H1 (cell line): ENCODE measurements around the gene SH3RF2. TPM values are rescaled to one million over a fixed set of nuclear protein-coding genes. Genes with fewer than 3 reads are reported as not detected.
A peak's percentile ranks its signal among the peaks of the same experiment; 100 is the strongest.

Source experiments
- CTCF ChIA-PET: fragments of 300-600 bp; sonication (Branson Sonifier 250); formaldehyde crosslinking; loops from one replicate; lab custom pipeline; 2021; ENCODE audit not compliant: partially characterized antibody; lab: Charles Lee
- POLR2A ChIA-PET: fragments of 300-600 bp; sonication (Branson Sonifier 250); formaldehyde crosslinking; loops from one replicate; lab custom pipeline; 2021; ENCODE audit warnings: inconsistent platforms; ENCODE audit not compliant: partially characterized antibody; lab: Charles Lee
- DNase-seq, 2 experiments: peaks; one replicate each; pipeline versions ENCODE4 v3.0.0 to v3.0.0-alpha.2; 2010 to 2022; ENCODE audit warnings: low spot score in 2 of 2, low read depth in 1 of 2, mixed read lengths in 1 of 2
- FAIRE-seq: peaks from 2 replicates; lab custom pipeline; 2011; peaks lifted over from hg19 to GRCh38; lab: Jason Lieb, UNC
- H2AFZ ChIP-seq: 2 replicates; pipeline ENCODE4 v1.8.1; 2012; ENCODE audit warnings: low read length, inconsistent platforms
- H2AK5ac ChIP-seq: 2 replicates; pipeline ENCODE4 v1.6.1; 2013; ENCODE audit warnings: low read depth, low read length
- H2BK120ac ChIP-seq: replicated peaks from 2 replicates; pipeline ENCODE3; 2013; ENCODE audit warnings: low read depth, low read length, inconsistent platforms
- H2BK12ac ChIP-seq: 2 replicates; pipeline ENCODE4 v1.6.1; 2013; ENCODE audit warnings: low read depth, low read length
- H2BK15ac ChIP-seq: 2 replicates; pipeline ENCODE4 v1.6.1; 2013; ENCODE audit warnings: low read length
- H2BK20ac ChIP-seq: 2 replicates; pipeline ENCODE4 v1.6.1; 2013; ENCODE audit warnings: low read length
- H2BK5ac ChIP-seq: 2 replicates; pipeline ENCODE4 v1.6.1; 2013; ENCODE audit warnings: low read depth, low read length
- H3K14ac ChIP-seq: 2 replicates; pipeline ENCODE4 v1.6.1; 2013; ENCODE audit warnings: inconsistent platforms; ENCODE audit not compliant: insufficient read length
- H3K18ac ChIP-seq: 2 replicates; pipeline ENCODE4 v1.6.1; 2013; ENCODE audit warnings: low read length; ENCODE audit errors: extremely low read depth
- H3K23ac ChIP-seq: 2 replicates; pipeline ENCODE4 v1.6.1; 2013; ENCODE audit warnings: inconsistent platforms; ENCODE audit not compliant: insufficient read length
- H3K23me2 ChIP-seq: 2 replicates; pipeline ENCODE4 v1.6.1; 2013; ENCODE audit warnings: low read depth, low read length
- H3K27ac ChIP-seq: 2 replicates; pipeline ENCODE4 v1.6.1; 2011; ENCODE audit warnings: low read depth, low read length, inconsistent platforms
- H3K27me3 ChIP-seq, 4 experiments: replicated peaks in 1 of 4; 1 replicate in 1 of 4; 2 replicates in 3 of 4; pipeline versions ENCODE4 v1.6.1 to v1.8.1; 2011 to 2013; ENCODE audit warnings: low read length in 3 of 4, mild to moderate bottlenecking in 3 of 4, inconsistent platforms in 2 of 4, mixed read lengths in 2 of 4, moderate library complexity in 1 of 4; ENCODE audit not compliant: control insufficient read depth in 3 of 4, insufficient read depth in 3 of 4; ENCODE audit errors: extremely low read depth in 1 of 4
- H3K36me3 ChIP-seq, 4 experiments: 2 replicates each; pipeline versions ENCODE4 v1.6.1 to v1.8.1; 2011 to 2013; ENCODE audit warnings: mild to moderate bottlenecking in 4 of 4, low read length in 3 of 4, moderate library complexity in 2 of 4, control low read depth in 1 of 4, inconsistent platforms in 1 of 4; ENCODE audit not compliant: insufficient read depth in 4 of 4, control insufficient read depth in 2 of 4
- H3K4ac ChIP-seq: replicated peaks from 2 replicates; pipeline ENCODE3; 2013; ENCODE audit warnings: low read length, low read depth, mixed read lengths, inconsistent platforms; ENCODE audit not compliant: insufficient read length
- H3K4me1 ChIP-seq, 4 experiments: replicated peaks in 1 of 4; 1 replicate in 1 of 4; 2 replicates in 3 of 4; pipeline versions ENCODE4 v1.6.1 to v1.8.1; 2011 to 2013; ENCODE audit warnings: low read length in 3 of 4, inconsistent platforms in 2 of 4, mixed read lengths in 1 of 4; ENCODE audit not compliant: insufficient read depth in 4 of 4, control insufficient read depth in 3 of 4
- H3K4me2 ChIP-seq, 2 experiments: 2 replicates each; pipeline versions ENCODE4 v1.6.1 to v1.8.1; 2011 to 2013; ENCODE audit warnings: low read depth in 2 of 2, low read length in 2 of 2, control low read depth in 1 of 2, inconsistent platforms in 1 of 2, mild to moderate bottlenecking in 1 of 2; ENCODE audit not compliant: insufficient read depth in 1 of 2
- H3K4me3 ChIP-seq, 4 experiments: fragments of 200-600, 300-600 bp in 1 of 4; sonication (generic), shearing (Covaris generic), sonication (Bioruptor Twin) in 1 of 4; 2 replicates each; pipeline versions ENCODE4 v1.5.1 to v1.8.1; 2011 to 2016; ENCODE audit warnings: low read length in 4 of 4, low read depth in 3 of 4, control low read depth in 2 of 4, inconsistent platforms in 2 of 4, mild to moderate bottlenecking in 2 of 4, mixed read lengths in 1 of 4, moderate library complexity in 1 of 4; ENCODE audit not compliant: insufficient read depth in 2 of 4; ENCODE audit errors: extremely low read depth in 1 of 4
- H3K56ac ChIP-seq: replicated peaks from 2 replicates; pipeline ENCODE3; 2013; ENCODE audit warnings: low read depth, mild to moderate bottlenecking, mixed read lengths, low read length, inconsistent platforms; ENCODE audit not compliant: insufficient read length
- H3K79me1 ChIP-seq: 2 replicates; pipeline ENCODE4 v1.6.1; 2013; ENCODE audit warnings: low read depth, low read length, control low read depth
- H3K79me2 ChIP-seq, 2 experiments: 2 replicates each; pipeline versions ENCODE4 v1.6.1 to v1.8.1; 2012 to 2013; ENCODE audit warnings: low read length in 2 of 2, mild to moderate bottlenecking in 2 of 2, inconsistent platforms in 1 of 2; ENCODE audit not compliant: insufficient read depth in 2 of 2, control insufficient read depth in 1 of 2
- H3K9ac ChIP-seq, 4 experiments: replicated peaks in 1 of 4; 1 replicate in 1 of 4; 2 replicates in 3 of 4; pipeline versions ENCODE4 v1.6.1 to v1.8.1; 2011 to 2013; ENCODE audit warnings: low read depth in 3 of 4, low read length in 3 of 4, control low read depth in 2 of 4, mild to moderate bottlenecking in 2 of 4, moderate library complexity in 2 of 4, inconsistent platforms in 1 of 4; ENCODE audit errors: extremely low read depth in 1 of 4
- H3K9me3 ChIP-seq, 2 experiments: 2 replicates each; pipeline versions ENCODE4 v1.6.1 to v1.8.1; 2012 to 2013; ENCODE audit warnings: mild to moderate bottlenecking in 2 of 2, moderate library complexity in 2 of 2, control low read depth in 1 of 2, inconsistent platforms in 1 of 2, low read depth in 1 of 2, low read length in 1 of 2, mixed read lengths in 1 of 2; ENCODE audit not compliant: insufficient read depth in 2 of 2
- H4K20me1 ChIP-seq, 2 experiments: replicated peaks in 1 of 2; 2 replicates each; pipeline versions ENCODE3 to v1.8.1; 2011 to 2013; ENCODE audit warnings: inconsistent platforms in 2 of 2, low read length in 2 of 2, mild to moderate bottlenecking in 1 of 2; ENCODE audit not compliant: insufficient read depth in 2 of 2, control insufficient read depth in 1 of 2
- H4K5ac ChIP-seq: 2 replicates; pipeline ENCODE4 v1.6.1; 2013; ENCODE audit warnings: low read length, low read depth, mixed read lengths, inconsistent platforms; ENCODE audit not compliant: insufficient read length
- H4K8ac ChIP-seq: 2 replicates; pipeline ENCODE4 v1.8.0; 2013; ENCODE audit warnings: mild to moderate bottlenecking, moderate library complexity, low read length, inconsistent platforms; ENCODE audit not compliant: insufficient read depth; ENCODE audit errors: extremely low read depth
- H4K91ac ChIP-seq: replicated peaks from 2 replicates; pipeline ENCODE3; 2013; ENCODE audit warnings: low read length, mixed read lengths, inconsistent platforms; ENCODE audit not compliant: insufficient read length
- CTBP2 ChIP-seq: IDR thresholded peaks from 2 replicates; pipeline ENCODE4 v1.7.0; 2011; ENCODE audit warnings: borderline replicate concordance, mild to moderate bottlenecking, moderate library complexity, mixed read lengths, low read length; ENCODE audit not compliant: insufficient read depth, insufficient read length
- CTCF ChIP-seq, 3 experiments: IDR thresholded peaks; 1 replicate in 2 of 3; 2 replicates in 1 of 3; pipeline versions ENCODE4 v1.5.1 to v1.6.1; 2011; ENCODE audit warnings: low read length in 3 of 3, mild to moderate bottlenecking in 3 of 3, inconsistent platforms in 2 of 3, low read depth in 1 of 3, moderate library complexity in 1 of 3; ENCODE audit not compliant: insufficient read depth in 1 of 3; ENCODE audit errors: control extremely low read depth in 1 of 3
- EP300 ChIP-seq, 2 experiments: IDR thresholded peaks; 1 replicate in 1 of 2; 2 replicates in 1 of 2; pipeline ENCODE4 v1.6.1; 2011 to 2012; ENCODE audit warnings: low read depth in 2 of 2, low read length in 2 of 2, mild to moderate bottlenecking in 2 of 2, borderline replicate concordance in 1 of 2, inconsistent platforms in 1 of 2, moderate library complexity in 1 of 2
- HDAC2 ChIP-seq, 2 experiments: fragments of 300-600 bp in 1 of 2; sonication (generic) in 1 of 2; IDR thresholded peaks; 2 replicates each; pipeline ENCODE4 v1.6.1; 2011 to 2012; ENCODE audit warnings: low read depth in 2 of 2, low read length in 2 of 2, mild to moderate bottlenecking in 2 of 2, moderate library complexity in 2 of 2, borderline replicate concordance in 1 of 2, inconsistent platforms in 1 of 2
- NRF1 ChIP-seq: IDR thresholded peaks from 2 replicates; pipeline ENCODE4 v1.6.1; 2011; ENCODE audit warnings: mild to moderate bottlenecking, low read depth, low read length, improper control_type of control experiment
- RFX5 ChIP-seq: IDR thresholded peaks from 2 replicates; pipeline ENCODE4 v1.6.1; 2011; ENCODE audit warnings: low read depth, low read length, improper control_type of control experiment, borderline replicate concordance
- RNF2 ChIP-seq: fragments of 200-900, 300-1000 bp; sonication (generic); IDR thresholded peaks from 2 replicates; pipeline ENCODE4 v1.7.1; 2016; ENCODE audit warnings: borderline replicate concordance, low read depth, mild to moderate bottlenecking, antibody characterized with exemption, low read length; ENCODE audit not compliant: poor library complexity, severe bottlenecking; ENCODE audit errors: missing control alignments
- SIX5 ChIP-seq: IDR thresholded peaks from 2 replicates; pipeline ENCODE4 v1.6.1; 2011; ENCODE audit warnings: mild to moderate bottlenecking, low read depth, low read length
- SP2 ChIP-seq: IDR thresholded peaks from 2 replicates; pipeline ENCODE4 v1.6.1; 2012; ENCODE audit warnings: mild to moderate bottlenecking, low read length, inconsistent platforms
- ZNF274 ChIP-seq: IDR thresholded peaks from 2 replicates; pipeline ENCODE4 v1.7.0; 2012; ENCODE audit warnings: low read length, borderline replicate concordance; ENCODE audit errors: extremely low read depth
- WGBS, 2 experiments: shearing (Covaris generic) in 1 of 2; methylation state at CpG; one replicate each; pipeline versions ENCODE4 v1.1.6 to v1.1.7; 2013 to 2015; ENCODE audit warnings: low lambda C conversion rate in 2 of 2, mixed read lengths in 2 of 2, inconsistent platforms in 1 of 2, low coverage in 1 of 2, missing lambda C conversion rate in 1 of 2; ENCODE audit not compliant: insufficient replicate concordance in 2 of 2, insufficient coverage in 1 of 2, insufficient read length in 1 of 2; ENCODE audit errors: extremely low coverage in 1 of 2, missing lambda C conversion rate in 1 of 2; 5-methylcytosine and 5-hydroxymethylcytosine counted together
- polyA plus RNA-seq, 7 experiments: library from polyadenylated mRNA; depleted of rRNA in 3 of 7; stranded (reverse) in 5 of 7; unstranded in 2 of 7; fragments of >200 nt in 5 of 7; fragments of 200-250 nt in 2 of 7; gene quantifications; 1 replicate in 5 of 7; 2 replicates in 1 of 7; 4 replicates in 1 of 7; pipeline versions ENCODE4 v1.2.1 to v1.2.3, GENCODE V29; 2011 to 2013; ENCODE audit warnings: missing spikeins in 2 of 7, mixed read lengths in 2 of 7
- total RNA-seq: library from RNA; stranded (reverse); fragmentation: NEBNext Ultra II Directional; extraction: Animal tissue kit (Norgen Biotek cat#: 25700); gene quantifications from 2 replicates; pipeline ENCODE4 v1.2.1, GENCODE V29; 2021

Gene SH3RF2
- total and polyA plus RNA-seq, 2 of the 8 experiments (the other 6 are each of a cell fraction or from before 2014, with no cell fraction given): 0.80 to 0.95 TPM

GRCh38 chr5:146007270-146007669, 70.9 kb downstream of the SH3RF2 start:
- ChIA-PET POLR2A (interaction anchor here (1.6 kb wide), 1 partner anchor 19 kb away, joined by 3 read pairs; no protein-coding TSS in a partner anchor), CTCF (interaction anchor here (1.0 to 2.9 kb wide), 8 partner anchors 9 to 100 kb away, joined by 3 to 24 read pairs (median 5); no protein-coding TSS in a partner anchor)
- Histone ChIP-seq H4K8ac (no peak overlapping the region), H2BK12ac (no peak overlapping the region), H3K14ac (no peak overlapping the region), H3K4me1 (peaks cover 0 to 3% (median 0%) of the 10 kb centered on the region in 4 experiments; a peak in 1 of 7 replicates), H3K9me3 (no peaks in the 10 kb centered on the region), H4K5ac (no peak overlapping the region), H3K23me2 (no peaks in the 10 kb centered on the region), H3K79me2 (no peaks in the 10 kb centered on the region), H4K20me1 (no peaks in the 10 kb centered on the region), H3K9ac (no peak overlapping the region), H2AFZ (no peak overlapping the region), H3K4me2 (no peak overlapping the region), H3K36me3 (no peaks in the 10 kb centered on the region), H3K79me1 (no peaks in the 10 kb centered on the region), H2BK20ac (no peak overlapping the region), H3K4me3 (no peak overlapping the region), H2BK5ac (no peak overlapping the region), H3K18ac (no peak overlapping the region), H2BK120ac (no peak overlapping the region), H3K27ac (no peak overlapping the region), H3K56ac (no peak overlapping the region), H2AK5ac (no peak overlapping the region), H3K23ac (no peak overlapping the region), H4K91ac (no peak overlapping the region), H3K27me3 (no peaks in the 10 kb centered on the region), H3K4ac (no peak overlapping the region), H2BK15ac (no peak overlapping the region)
- WGBS, 2 experiments: 66% methylated on average over 3 of the region's 3 CpGs; no CpG with 5 or more reads in 1 of the 2 experiments
- DNase-seq: no peak
- FAIRE-seq: no peak
- no peak for TF ChIP-seq HDAC2 (IDR thresholded peaks at IDR 0.05; ENCODE audit: borderline replicate concordance in 1 of 2, low read depth in 2 of 2, low read length in 2 of 2)
- TF ChIP-seq RFX5: no peak
- TF ChIP-seq NRF1: no peak
- no peak for TF ChIP-seq CTBP2
- TF ChIP-seq RNF2: no peak
- no peak for TF ChIP-seq EP300 (IDR thresholded peaks at IDR 0.05; ENCODE audit: borderline replicate concordance in 1 of 2, low read depth in 2 of 2, low read length in 2 of 2)
- TF ChIP-seq SIX5: no peak
- peak; percentile 5 to 45 (median 16); a peak in 3 of 4 replicates for TF ChIP-seq CTCF (IDR thresholded peaks at IDR 0.05; ENCODE audit: control extremely low read depth in 1 of 3, insufficient read depth in 1 of 3, low read depth in 1 of 3, low read length in 3 of 3)
- no peak for TF ChIP-seq SP2
- TF ChIP-seq ZNF274: no peak
